Activated B cell treated with CpG ODN at 0.5 μM for 24 hours (primary cell): ENCODE results near the gene LMOD1. TPM values are rescaled to one million over a fixed set of nuclear protein-coding genes. Genes with fewer than 3 reads are reported as not detected.

ENCODE experiments used
- ATAC-seq: fragments of 200-7000 bp; cut with Tn5 transposase; one replicate; pipeline ENCODE4 v1.10.0; 2021; ENCODE audit warnings: low read depth, mild to moderate bottlenecking, moderate library complexity
- CTCF ChIA-PET: fragments of 350-600 bp; sonication (Branson Sonifier 250); formaldehyde crosslinking; loops from one replicate; lab custom pipeline; 2021; ENCODE audit warnings: antibody characterized with exemption; lab: Charles Lee
- POLR2A ChIA-PET: fragments of 350-600 bp; sonication (Branson Sonifier 250); formaldehyde crosslinking; loops from one replicate; lab custom pipeline; 2021; ENCODE audit warnings: antibody characterized with exemption; lab: Charles Lee
- DNase-seq: peaks from one replicate; pipeline ENCODE4 v3.0.0; 2022
- H3K27ac Mint-ChIP-seq: one replicate; pipeline ENCODE4 v1.8.0; 2020; ENCODE audit warnings: mixed read lengths
- H3K27me3 Mint-ChIP-seq: one replicate; pipeline ENCODE4 v1.8.0; 2021; ENCODE audit warnings: mixed read lengths
- H3K36me3 Mint-ChIP-seq: one replicate; pipeline ENCODE4 v1.8.0; 2021; ENCODE audit warnings: low read depth, mixed read lengths
- H3K4me1 Mint-ChIP-seq: one replicate; pipeline ENCODE4 v1.8.0; 2021; ENCODE audit warnings: mixed read lengths
- H3K4me3 Mint-ChIP-seq: one replicate; pipeline ENCODE4 v1.8.0; 2020; ENCODE audit warnings: mild to moderate bottlenecking, mixed read lengths
- H3K9me3 Mint-ChIP-seq: one replicate; pipeline ENCODE4 v1.8.0; 2020; ENCODE audit warnings: mixed read lengths
- intact Hi-C: fragments of 100-400 bp; cut with micrococcal nuclease; formaldehyde crosslinking; loops from one replicate; pipeline ENCODE4 v1.15.1; 2024
- total RNA-seq: library from RNA; stranded (reverse); gene quantifications from 2 replicates; pipeline ENCODE4 v1.2.3, GENCODE V29; 2022
- TF ChIP-seq, protein P1 (sequence below): fragments of 200-600 bp; IDR thresholded peaks from one replicate; pipeline ENCODE4 v1.8.0; 2022; ENCODE audit warnings: antibody characterized with exemption, mild to moderate bottlenecking

Gene LMOD1
- total RNA-seq, 1 donor from 2014 or later: not detected

GRCh38 chr1:201958348-201958747, 12.0 kb upstream of the LMOD1 start:
- POLR2A ChIA-PET: no interaction called here
- H3K27ac Mint-ChIP-seq: no peak overlapping the region
- intact Hi-C loops: loop anchor here (5.0 kb wide), 1 partner anchor 76 kb away; no protein-coding TSS in a partner anchor
- no peak for ATAC-seq
- no peak for DNase-seq
- H3K27me3 Mint-ChIP-seq: no peaks in the 10 kb centered on the region
- no peak overlapping the region for H3K4me3 Mint-ChIP-seq
- H3K36me3 Mint-ChIP-seq: peaks cover 60% of the 10 kb centered on the region
- TF ChIP-seq, protein P1, sequence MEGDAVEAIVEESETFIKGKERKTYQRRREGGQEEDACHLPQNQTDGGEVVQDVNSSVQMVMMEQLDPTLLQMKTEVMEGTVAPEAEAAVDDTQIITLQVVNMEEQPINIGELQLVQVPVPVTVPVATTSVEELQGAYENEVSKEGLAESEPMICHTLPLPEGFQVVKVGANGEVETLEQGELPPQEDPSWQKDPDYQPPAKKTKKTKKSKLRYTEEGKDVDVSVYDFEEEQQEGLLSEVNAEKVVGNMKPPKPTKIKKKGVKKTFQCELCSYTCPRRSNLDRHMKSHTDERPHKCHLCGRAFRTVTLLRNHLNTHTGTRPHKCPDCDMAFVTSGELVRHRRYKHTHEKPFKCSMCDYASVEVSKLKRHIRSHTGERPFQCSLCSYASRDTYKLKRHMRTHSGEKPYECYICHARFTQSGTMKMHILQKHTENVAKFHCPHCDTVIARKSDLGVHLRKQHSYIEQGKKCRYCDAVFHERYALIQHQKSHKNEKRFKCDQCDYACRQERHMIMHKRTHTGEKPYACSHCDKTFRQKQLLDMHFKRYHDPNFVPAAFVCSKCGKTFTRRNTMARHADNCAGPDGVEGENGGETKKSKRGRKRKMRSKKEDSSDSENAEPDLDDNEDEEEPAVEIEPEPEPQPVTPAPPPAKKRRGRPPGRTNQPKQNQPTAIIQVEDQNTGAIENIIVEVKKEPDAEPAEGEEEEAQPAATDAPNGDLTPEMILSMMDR: no peak
- H3K9me3 Mint-ChIP-seq: no peaks in the 10 kb centered on the region
- peaks cover 26% of the 10 kb centered on the region for H3K4me1 Mint-ChIP-seq
- CTCF ChIA-PET: interaction anchor here (1.3 kb wide), 1 partner anchor 62 kb away, joined by 6 read pairs; no protein-coding TSS in a partner anchor

GRCh38 chr1:201955729-201956143, 9.4 kb upstream of the LMOD1 start:
- Mint-ChIP-seq H3K4me3 (peak overlapping the region; percentile 98), H3K27me3 (no peaks in the 10 kb centered on the region), H3K9me3 (no peaks in the 10 kb centered on the region), H3K36me3 (peaks cover 41% of the 10 kb centered on the region), H3K27ac (peak overlapping the region; percentile 97), H3K4me1 (peaks cover 26% of the 10 kb centered on the region)
- TF ChIP-seq, protein P1: no peak
- intact Hi-C loops: loop anchor here (1.0 to 5.0 kb wide), 3 partner anchors 28 to 126 kb away; partner anchors contain the start of gene IPO9
- no peak for DNase-seq
- POLR2A ChIA-PET: interaction anchor here (1.0 to 2.3 kb wide), 7 partner anchors 8 to 126 kb away, joined by 3 to 16 read pairs (median 7); partner anchors contain the start of genes LMOD1 and RNPEP
- CTCF ChIA-PET: no interaction called here
- peak; percentile 38 for ATAC-seq

DNA sequence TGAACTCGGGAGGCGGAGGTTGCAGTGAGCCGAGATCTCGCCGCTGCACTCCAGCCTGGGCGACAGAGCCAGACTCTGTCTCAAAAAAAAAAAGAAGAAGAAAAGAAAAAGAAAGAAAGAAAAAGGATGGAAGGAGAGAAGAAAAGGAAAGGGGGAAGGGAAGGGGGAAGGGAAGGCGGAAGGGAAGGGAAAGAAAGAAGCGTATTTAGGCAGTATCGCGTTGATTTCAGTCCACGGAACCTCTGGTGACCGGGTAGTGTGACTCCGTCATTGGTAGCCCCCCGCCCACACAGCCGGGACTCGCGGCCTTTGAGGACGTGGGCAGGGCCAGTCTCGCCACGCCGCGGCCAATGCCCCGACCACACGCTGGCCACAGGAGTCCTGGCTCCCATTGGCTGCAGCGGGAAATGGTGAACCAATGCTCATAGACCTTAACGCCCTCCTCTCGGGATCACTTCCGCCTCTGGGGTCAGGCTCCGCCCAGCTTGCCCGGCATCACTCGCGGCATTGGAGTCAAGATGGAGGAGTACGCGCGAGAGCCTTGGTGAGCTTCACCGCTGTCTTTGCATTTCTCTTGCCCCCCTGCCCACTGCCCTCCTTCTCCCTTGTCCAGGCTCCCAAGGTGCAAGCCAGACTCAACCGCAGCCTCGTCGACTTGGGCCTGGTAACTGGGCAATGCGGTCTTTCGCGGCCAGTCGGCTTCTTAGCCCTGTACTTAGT, 8.8 kb upstream of the LMOD1 start, which contains the start of gene TIMM17A:
TSS of gene TIMM17A (plus strand) at position 495 of the 720 bp plus-strand sequence. CDS start at position 519, 24 bp downstream.
- ChIA-PET POLR2A (interaction anchor here (0.6 to 2.3 kb wide), 10 partner anchors 9 to 1525 kb away, joined by 3 to 16 read pairs (median 7); partner anchors contain the start of genes LMOD1 and RNPEP), CTCF (interaction anchor here (1.3 kb wide), 1 partner anchor 45 kb away, joined by 3 read pairs; no protein-coding TSS in a partner anchor)
- H3K9me3 Mint-ChIP-seq: no peaks in the 10 kb centered on the region
- ATAC-seq (peak; percentile 98), DNase-seq (peak; percentile 90)
- H3K27ac Mint-ChIP-seq: peak within 1 kb of the TSS; percentile 97
- intact Hi-C loops: loop anchor here (1.0 to 5.0 kb wide), 3 partner anchors 28 to 126 kb away; partner anchors contain the start of gene IPO9
- TF ChIP-seq, protein P1: no peak
- peak within 1 kb of the TSS; percentile 98 for H3K4me3 Mint-ChIP-seq
- peaks cover 26% of the 10 kb centered on the region for H3K4me1 Mint-ChIP-seq
- H3K36me3 Mint-ChIP-seq: peaks cover 35% of the 10 kb centered on the region
- H3K27me3 Mint-ChIP-seq: no peaks in the 10 kb centered on the region

DNA sequence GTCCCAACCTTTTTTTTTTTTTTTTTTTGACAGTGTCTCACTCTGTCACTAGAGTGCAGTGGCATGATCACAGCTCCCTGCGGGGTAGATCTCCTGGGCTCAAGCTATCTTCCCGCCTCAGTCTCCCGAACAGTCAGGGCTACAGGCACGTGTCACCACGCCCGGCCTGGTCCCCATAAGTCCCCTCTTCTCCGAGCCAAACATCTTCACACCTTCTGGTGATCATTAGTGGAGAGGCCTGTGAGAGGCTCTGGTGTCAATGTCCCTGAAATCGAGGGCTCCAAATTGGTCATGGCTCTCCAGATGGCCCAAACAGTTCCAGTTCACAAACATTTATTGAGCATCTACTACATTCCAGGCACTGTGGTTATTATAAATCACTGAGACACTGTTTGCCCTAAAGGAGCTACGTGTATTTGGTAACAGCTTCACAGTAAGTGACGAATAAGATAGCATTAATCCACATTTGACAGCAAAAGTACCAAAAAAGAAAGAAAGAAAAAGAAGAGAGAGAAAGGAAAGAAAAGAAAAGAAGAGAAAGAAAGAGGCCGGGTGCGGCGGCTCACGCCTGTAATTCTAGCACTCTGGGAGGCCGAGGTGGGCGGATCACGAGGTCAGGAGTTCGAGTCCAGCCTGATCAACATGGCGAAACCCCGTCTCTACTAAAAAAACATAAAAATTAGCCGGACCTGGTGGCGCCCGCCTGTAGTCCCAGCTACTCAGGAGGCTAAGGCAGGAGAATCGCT, 8.1 kb upstream of the LMOD1 start:
- Mint-ChIP-seq H3K27ac (peak overlapping the region; percentile 97), H3K9me3 (no peaks in the 10 kb centered on the region), H3K27me3 (no peaks in the 10 kb centered on the region), H3K4me1 (peaks cover 26% of the 10 kb centered on the region), H3K36me3 (peaks cover 35% of the 10 kb centered on the region), H3K4me3 (peak overlapping the region; percentile 98)
- intact Hi-C loops: loop anchor here (1.0 to 5.0 kb wide), 3 partner anchors 29 to 125 kb away; partner anchors contain the start of gene IPO9
- ChIA-PET POLR2A (interaction anchor here (0.6 to 2.3 kb wide), 12 partner anchors 8 to 1526 kb away, joined by 3 to 16 read pairs (median 6); partner anchors contain the start of genes LMOD1, PTPN7 and RNPEP), CTCF (interaction anchor here (1.3 kb wide), 1 partner anchor 45 kb away, joined by 3 read pairs; no protein-coding TSS in a partner anchor)
- TF ChIP-seq, protein P1: no peak
- DNase-seq (peak; percentile 21), ATAC-seq (no peak)
